ENCODE data around the gene NPLOC4.

The NPLOC4 gene

GRCh38 chr17:81538651-81539570 is 98.0 kb downstream of the NPLOC4 start:
- no peaks in the 10 kb centered on the region for H3K4me1 ChIP-seq (ENCODE audit: control insufficient read depth, insufficient read depth, low read length)
- peaks cover 14% of the 10 kb centered on the region for H3K36me3 ChIP-seq (ENCODE audit: control insufficient read depth, insufficient read depth, low read length)
- H3K9ac ChIP-seq (ENCODE audit: low read depth, low read length) = no peak overlapping the region

DNA sequence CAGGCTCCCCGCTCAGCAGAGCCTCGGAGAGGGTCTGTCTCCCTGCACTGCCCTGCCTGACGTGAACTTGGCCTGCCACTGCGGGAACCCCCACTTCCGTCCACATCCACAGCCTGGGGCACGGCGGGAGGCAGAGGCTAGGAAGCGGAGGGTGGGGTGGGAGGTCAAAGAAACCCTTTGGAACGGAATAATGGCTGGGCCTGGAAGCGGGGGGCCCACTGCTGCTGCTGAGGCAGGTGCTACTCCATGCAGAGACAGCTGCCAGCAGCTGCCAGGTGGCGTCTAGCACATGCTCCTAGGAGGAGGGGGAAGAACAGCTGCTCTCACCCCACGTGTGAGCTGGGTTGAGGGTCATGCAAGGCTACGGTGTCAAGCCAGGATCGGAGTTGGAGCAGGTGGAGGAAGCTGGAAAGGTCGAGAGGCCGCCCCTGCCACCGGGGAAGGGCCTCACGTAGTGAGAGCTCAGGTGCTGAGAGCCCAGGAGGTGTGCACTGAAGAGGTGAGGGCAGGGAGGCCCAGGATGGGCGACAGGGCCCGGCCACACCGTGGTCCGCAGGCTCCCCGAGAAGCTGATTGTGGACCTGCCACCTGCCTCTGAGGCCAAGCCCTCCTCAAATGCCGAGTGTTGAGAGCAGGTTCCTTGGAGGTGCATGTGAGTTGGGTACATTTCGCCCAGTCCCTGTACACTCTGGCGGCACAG is 98.9 kb downstream of the NPLOC4 start:
- Histone ChIP-seq H3K27me3 (ENCODE audit: control insufficient read depth, insufficient read depth, low read length) (peaks cover 6% of the 10 kb centered on the region), H3K9ac (ENCODE audit: low read depth, low read length) (no peak overlapping the region), H3K36me3 (ENCODE audit: control insufficient read depth, insufficient read depth, low read length) (peaks cover 7% of the 10 kb centered on the region), H3K4me3 (ENCODE audit: low read depth, low read length) (no peak overlapping the region), H3K9me3 (ENCODE audit: control insufficient read depth, insufficient read depth, low read length) (no peaks in the 10 kb centered on the region), H3K4me1 (ENCODE audit: control insufficient read depth, insufficient read depth, low read length) (no peaks in the 10 kb centered on the region)

More at GRCh38 chr17:81538651-81539570, 98.0 kb downstream of the NPLOC4 start:
- H3K9me3 ChIP-seq (ENCODE audit: control insufficient read depth, insufficient read depth, low read length) = no peaks in the 10 kb centered on the region
- peaks cover 6% of the 10 kb centered on the region for H3K27me3 ChIP-seq (ENCODE audit: control insufficient read depth, insufficient read depth, low read length)
- H3K4me3 ChIP-seq (ENCODE audit: low read depth, low read length) = no peak overlapping the region

DNA sequence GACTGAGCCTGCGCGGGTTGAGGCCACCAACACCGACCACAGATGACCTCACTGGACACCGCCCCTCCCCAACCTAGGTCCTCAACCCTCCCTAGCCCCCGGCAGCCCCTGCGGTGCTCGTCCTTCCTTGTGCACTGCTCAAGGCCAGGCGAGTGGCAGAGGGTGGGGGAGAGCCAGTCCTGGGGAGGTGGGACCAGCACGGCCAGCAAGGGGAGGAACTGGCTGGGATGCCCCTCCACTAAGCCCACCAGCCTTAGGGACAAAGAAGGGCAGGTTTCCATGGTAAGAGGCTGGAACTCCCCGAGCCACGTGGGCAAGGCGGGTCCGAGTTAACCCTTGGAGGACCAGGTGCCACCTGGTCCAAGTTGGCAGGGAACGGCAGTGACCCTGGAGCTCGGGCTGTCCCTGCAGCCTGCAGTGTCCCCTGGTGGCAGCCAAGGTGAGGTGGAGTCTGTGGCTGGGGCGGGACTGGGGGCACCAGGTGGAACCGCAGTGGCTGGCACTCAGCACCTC is 99.5 kb downstream of the NPLOC4 start:
- no peak overlapping the region for H3K9ac ChIP-seq (ENCODE audit: low read depth, low read length)
- H3K27me3 ChIP-seq (ENCODE audit: control insufficient read depth, insufficient read depth, low read length) = peaks cover 6% of the 10 kb centered on the region
- H3K36me3 ChIP-seq (ENCODE audit: control insufficient read depth, insufficient read depth, low read length) = peaks cover 4% of the 10 kb centered on the region
- no peaks in the 10 kb centered on the region for H3K4me1 ChIP-seq (ENCODE audit: control insufficient read depth, insufficient read depth, low read length)
- H3K9me3 ChIP-seq (ENCODE audit: control insufficient read depth, insufficient read depth, low read length) = no peaks in the 10 kb centered on the region
- H3K4me3 ChIP-seq (ENCODE audit: low read depth, low read length) = no peak overlapping the region

DNA sequence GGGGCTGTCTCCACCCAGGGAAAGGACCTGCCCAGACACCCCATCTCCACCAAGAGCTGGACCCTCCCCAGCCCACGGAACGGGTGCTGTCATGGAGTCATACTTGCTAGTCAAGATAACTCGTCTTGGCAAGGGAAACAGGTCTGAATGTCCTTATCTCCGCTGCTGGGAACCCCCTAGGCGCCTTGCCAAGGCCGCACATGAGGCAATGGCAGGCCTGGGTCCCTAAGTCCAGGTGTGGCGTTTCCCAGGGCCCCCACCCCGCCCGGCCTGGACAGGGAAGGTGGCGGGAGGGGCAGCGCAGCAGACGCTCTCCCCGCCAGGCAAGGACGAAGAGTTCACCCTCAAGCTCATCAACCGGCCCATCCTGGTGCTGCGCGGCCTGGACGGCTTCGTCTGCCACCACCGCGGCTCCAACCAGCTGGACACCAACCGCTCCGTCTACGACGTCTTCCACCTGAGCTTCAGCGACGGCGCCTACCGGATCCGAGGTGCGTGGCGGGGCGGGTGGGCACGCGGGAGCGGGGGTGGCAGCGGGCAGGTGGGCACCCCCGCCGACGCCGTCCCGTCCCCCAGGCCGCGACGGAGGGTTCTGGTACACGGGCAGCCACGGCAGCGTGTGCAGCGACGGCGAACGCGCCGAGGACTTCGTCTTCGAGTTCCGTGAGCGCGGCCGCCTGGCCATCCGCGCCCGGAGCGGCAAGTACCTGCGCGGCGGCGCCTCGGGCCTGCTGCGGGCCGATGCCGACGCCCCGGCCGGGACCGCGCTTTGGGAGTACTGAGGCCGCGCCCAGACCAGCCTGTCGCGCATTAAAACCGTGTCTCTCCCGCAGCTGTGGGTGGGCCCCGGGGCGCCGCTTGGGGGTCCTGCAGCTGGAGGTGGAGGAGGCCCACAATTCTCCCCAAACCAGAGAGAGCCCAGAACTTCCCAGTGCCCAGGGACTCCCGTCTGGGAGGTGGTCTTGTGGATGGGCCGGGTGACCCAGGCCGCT is 100.3 kb downstream of the NPLOC4 start:
- H3K4me1 ChIP-seq (ENCODE audit: control insufficient read depth, insufficient read depth, low read length) = no peaks in the 10 kb centered on the region
- H3K9ac ChIP-seq (ENCODE audit: low read depth, low read length) = no peak overlapping the region
- no peak overlapping the region for H3K4me3 ChIP-seq (ENCODE audit: low read depth, low read length)
- H3K9me3 ChIP-seq (ENCODE audit: control insufficient read depth, insufficient read depth, low read length) = no peaks in the 10 kb centered on the region
- peaks cover 6% of the 10 kb centered on the region for H3K27me3 ChIP-seq (ENCODE audit: control insufficient read depth, insufficient read depth, low read length)
- H3K36me3 ChIP-seq (ENCODE audit: control insufficient read depth, insufficient read depth, low read length) = peaks cover 4% of the 10 kb centered on the region

- H3K9me3 ChIP-seq (ENCODE audit: control insufficient read depth, insufficient read depth, low read length) = no peaks in the 10 kb centered on the region
- H3K9ac ChIP-seq (ENCODE audit: low read depth, low read length) = no peak overlapping the region
- H3K4me3 ChIP-seq (ENCODE audit: low read depth, low read length) = no peak overlapping the region
- H3K27me3 ChIP-seq (ENCODE audit: control insufficient read depth, insufficient read depth, low read length) = peaks cover 6% of the 10 kb centered on the region
- no peaks in the 10 kb centered on the region for H3K4me1 ChIP-seq (ENCODE audit: control insufficient read depth, insufficient read depth, low read length)
- peaks cover 4% of the 10 kb centered on the region for H3K36me3 ChIP-seq (ENCODE audit: control insufficient read depth, insufficient read depth, low read length)
Observed at GRCh38 chr17:81535480-81536298, 101.2 kb downstream of the NPLOC4 start.

- H3K27me3 ChIP-seq (ENCODE audit: control insufficient read depth, insufficient read depth, low read length) = peaks cover 6% of the 10 kb centered on the region
- H3K4me3 ChIP-seq (ENCODE audit: low read depth, low read length) = no peak overlapping the region
- no peak overlapping the region for H3K9ac ChIP-seq (ENCODE audit: low read depth, low read length)
- no peaks in the 10 kb centered on the region for H3K9me3 ChIP-seq (ENCODE audit: control insufficient read depth, insufficient read depth, low read length)
- H3K4me1 ChIP-seq (ENCODE audit: control insufficient read depth, insufficient read depth, low read length) = no peaks in the 10 kb centered on the region
- peaks cover 2% of the 10 kb centered on the region for H3K36me3 ChIP-seq (ENCODE audit: control insufficient read depth, insufficient read depth, low read length)
Observed at GRCh38 chr17:81535007-81535328, 101.9 kb downstream of the NPLOC4 start.

DNA sequence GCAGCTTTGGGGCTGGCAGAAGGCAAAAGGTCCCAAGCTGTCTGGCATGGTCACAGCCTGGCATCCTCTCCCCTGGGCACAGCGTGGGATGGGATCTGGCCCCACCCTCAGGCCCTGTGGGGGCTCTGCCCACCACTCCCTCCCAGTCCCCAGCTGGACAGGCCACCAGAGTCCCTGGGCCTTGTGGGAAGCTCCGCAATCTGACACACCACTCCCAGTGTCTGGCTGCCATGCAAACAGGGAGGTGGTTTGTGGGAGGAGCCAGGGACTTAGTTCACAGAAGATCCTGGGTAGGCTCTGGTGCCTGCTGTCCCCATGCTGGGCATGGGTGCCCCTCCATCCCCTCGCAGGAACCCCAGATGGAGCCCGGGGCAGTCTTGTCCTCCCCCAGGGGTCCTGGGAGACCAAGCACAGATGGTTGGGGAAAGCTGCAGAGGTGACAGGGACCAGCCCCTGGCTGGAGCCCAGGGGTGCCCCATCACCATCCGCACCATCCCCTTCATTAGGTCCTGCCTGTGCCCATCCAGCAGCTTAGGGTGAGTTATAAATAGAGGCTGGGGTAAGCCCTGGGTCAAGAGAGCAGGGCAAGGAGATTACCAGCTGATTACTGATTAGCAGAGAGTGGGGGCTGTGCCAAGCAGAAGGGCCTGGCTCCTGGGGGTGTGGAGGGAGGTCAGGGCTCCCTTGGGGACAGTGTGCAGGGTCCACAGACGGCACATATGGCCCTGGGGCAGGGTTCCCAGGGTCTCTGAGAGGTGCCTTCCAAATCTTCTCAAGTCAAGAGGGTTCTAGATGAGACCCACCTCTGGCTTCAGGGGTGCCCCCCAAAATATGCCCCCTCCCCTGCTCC is 102.5 kb downstream of the NPLOC4 start:
- peaks cover 6% of the 10 kb centered on the region for H3K27me3 ChIP-seq (ENCODE audit: control insufficient read depth, insufficient read depth, low read length)
- no peaks in the 10 kb centered on the region for H3K36me3 ChIP-seq (ENCODE audit: control insufficient read depth, insufficient read depth, low read length)
- H3K9me3 ChIP-seq (ENCODE audit: control insufficient read depth, insufficient read depth, low read length) = no peaks in the 10 kb centered on the region
- no peaks in the 10 kb centered on the region for H3K4me1 ChIP-seq (ENCODE audit: control insufficient read depth, insufficient read depth, low read length)
- no peak overlapping the region for H3K9ac ChIP-seq (ENCODE audit: low read depth, low read length)
- H3K4me3 ChIP-seq (ENCODE audit: low read depth, low read length) = no peak overlapping the region

DNA sequence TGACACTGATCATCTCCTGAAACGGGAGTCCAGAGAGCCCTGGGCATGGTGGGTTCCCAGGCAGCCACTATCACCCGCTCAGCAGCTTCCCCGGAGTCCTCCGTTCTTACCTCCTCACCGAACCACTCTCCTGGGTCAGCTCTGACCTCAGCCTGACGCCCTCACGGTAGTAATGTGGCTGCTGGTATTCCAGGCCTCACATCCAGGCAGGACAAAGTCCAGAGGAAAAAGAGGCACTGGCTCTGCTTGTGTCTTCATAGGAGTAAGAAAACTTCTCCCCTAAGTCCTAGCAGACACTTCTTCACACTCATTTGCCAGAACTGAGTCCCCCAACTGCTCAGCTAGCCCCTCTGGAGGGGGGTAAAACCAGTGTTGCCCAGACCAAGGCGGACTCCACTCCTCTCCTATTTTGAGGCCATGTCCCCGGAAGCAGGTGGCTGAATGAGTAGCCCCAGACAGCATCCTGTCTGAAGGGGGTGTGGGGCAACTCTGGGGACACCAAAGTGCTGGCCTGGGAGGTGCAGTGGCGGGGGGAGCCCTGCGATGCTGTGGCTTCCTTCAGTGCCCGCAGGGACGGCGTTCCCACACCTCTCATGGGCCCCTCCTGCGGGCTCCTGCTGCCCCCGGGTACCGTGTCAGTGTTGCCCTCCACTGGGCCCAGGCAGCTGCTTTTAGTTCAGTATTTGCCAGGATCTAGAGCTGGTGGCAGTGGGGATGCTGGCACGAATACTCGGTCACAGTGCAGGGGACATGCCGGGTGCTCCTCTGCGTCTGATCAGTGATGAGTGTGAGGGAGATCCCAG is 103.4 kb downstream of the NPLOC4 start:
- Histone ChIP-seq H3K27me3 (ENCODE audit: control insufficient read depth, insufficient read depth, low read length) (peaks cover 6% of the 10 kb centered on the region), H3K4me1 (ENCODE audit: control insufficient read depth, insufficient read depth, low read length) (no peaks in the 10 kb centered on the region), H3K9ac (ENCODE audit: low read depth, low read length) (no peak overlapping the region), H3K4me3 (ENCODE audit: low read depth, low read length) (no peak overlapping the region), H3K36me3 (ENCODE audit: control insufficient read depth, insufficient read depth, low read length) (no peaks in the 10 kb centered on the region), H3K9me3 (ENCODE audit: control insufficient read depth, insufficient read depth, low read length) (no peaks in the 10 kb centered on the region)

DNA sequence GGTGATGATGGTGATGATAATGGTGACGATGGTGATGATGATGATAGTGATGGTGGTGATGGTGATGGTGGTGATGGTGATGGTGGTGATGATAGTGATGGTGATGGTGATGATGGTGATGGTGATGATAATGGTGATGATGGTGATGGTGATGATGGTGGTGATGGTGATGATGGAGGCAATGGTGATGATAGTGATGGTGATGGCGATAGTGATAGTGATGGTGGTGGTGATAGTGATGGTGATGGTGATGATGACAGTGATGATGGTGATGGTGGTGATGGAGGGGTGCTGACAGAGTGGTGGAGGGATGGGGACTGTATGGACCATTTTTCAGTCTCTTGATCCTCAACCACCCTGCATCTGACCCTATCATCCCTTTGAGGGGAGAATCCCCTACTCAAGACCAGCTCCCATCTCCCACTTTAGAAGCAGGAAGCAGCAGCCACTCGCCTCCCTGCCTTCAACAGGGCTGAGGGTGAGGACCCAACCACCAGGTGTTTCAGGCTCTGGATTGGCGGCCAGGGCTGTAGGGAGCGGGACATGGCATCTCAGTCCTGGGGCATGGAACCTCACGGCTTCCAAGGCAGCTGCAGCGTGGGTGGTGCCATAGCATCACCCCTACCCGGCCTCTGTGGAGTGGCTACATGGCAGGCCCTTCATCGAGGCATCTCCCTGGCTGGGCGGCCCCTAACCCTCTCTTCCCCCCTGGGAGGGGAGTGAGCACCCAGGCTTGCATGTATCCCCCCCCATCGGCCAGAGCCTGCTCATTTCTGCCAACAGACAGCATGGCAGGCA is 104.2 kb downstream of the NPLOC4 start:
- Histone ChIP-seq H3K27me3 (ENCODE audit: control insufficient read depth, insufficient read depth, low read length) (peaks cover 6% of the 10 kb centered on the region), H3K4me3 (ENCODE audit: low read depth, low read length) (no peak overlapping the region)

More for the DNA sequence above, 104.2 kb downstream of the NPLOC4 start:
- H3K4me1 ChIP-seq (ENCODE audit: control insufficient read depth, insufficient read depth, low read length) = no peaks in the 10 kb centered on the region
- no peak overlapping the region for H3K9ac ChIP-seq (ENCODE audit: low read depth, low read length)
- no peaks in the 10 kb centered on the region for H3K36me3 ChIP-seq (ENCODE audit: control insufficient read depth, insufficient read depth, low read length)
- H3K9me3 ChIP-seq (ENCODE audit: control insufficient read depth, insufficient read depth, low read length) = no peaks in the 10 kb centered on the region

Data from iPS-15b (cell line).